ENCODE results near the gene IGF1R.

IGF1R gene

GRCh38 chr15:98778960-98779359 is 130.6 kb downstream of the IGF1R start:
- no peak for TF ChIP-seq CTCF (IDR thresholded peaks at IDR 0.05; ENCODE audit: low read depth, low read length)
- H3K4me3 ChIP-seq (replicated peaks in 1 of 2; ENCODE audit: low read depth in 2 of 2, low read length in 2 of 2), result no peak overlapping the region
- no peak for DNase-seq (ENCODE audit: low read depth in 2 of 2)

DNA sequence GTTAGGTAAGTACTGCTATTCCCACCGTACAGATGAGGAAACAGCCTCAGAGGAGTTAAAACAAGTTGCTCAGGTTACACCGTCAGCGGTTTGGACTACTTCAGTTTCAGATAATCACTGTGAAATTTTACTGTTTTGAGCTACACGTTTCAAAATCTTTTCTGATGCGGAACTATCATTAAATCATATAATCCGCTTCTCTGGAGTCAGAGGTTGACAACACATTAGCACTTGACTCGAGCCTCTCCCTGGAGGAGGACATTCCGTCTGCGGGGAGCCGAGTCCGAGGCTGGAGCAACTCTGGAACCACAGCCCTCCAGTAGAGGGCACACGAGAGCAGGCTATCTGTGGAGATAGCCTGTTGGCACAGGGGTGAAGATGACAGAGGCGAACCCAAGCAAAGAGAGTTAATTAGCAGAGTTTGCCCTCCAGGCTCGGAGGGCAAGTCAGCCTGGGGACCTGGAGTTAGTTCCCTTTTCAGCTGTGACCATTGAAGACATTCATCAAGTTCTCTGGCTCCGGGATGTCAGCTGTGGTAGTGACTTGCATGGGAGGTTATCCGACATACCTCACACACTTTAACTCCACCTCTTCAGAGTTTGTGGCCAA is 131.2 kb downstream of the IGF1R start:
- peak; percentile 95 for TF ChIP-seq CTCF (IDR thresholded peaks at IDR 0.05; ENCODE audit: low read depth, low read length)
- H3K4me3 ChIP-seq (replicated peaks in 1 of 2; ENCODE audit: low read depth in 2 of 2, low read length in 2 of 2), result no peak overlapping the region
- peak; percentile 76 to 80 for DNase-seq (ENCODE audit: low read depth in 2 of 2)

DNA sequence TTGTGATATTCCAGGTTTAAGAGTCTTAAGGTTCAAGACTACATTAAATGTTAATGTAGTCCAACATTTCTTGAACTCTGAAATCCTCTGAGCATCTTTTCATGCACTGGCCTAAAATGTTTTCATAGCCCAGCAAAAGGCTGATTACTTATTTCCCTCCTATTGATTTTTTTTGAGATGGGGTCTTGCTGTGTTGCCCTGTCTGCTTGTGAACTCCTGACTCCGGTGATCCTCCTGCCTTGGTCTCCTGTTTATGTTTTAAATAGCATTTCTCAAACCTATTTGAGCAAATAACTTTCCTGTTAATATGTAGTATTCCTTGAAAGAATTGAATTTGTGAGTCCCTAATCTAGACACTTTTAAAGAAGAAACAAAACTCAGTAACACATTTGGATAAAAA is 133.5 kb downstream of the IGF1R start:
- no peak for TF ChIP-seq CTCF (IDR thresholded peaks at IDR 0.05; ENCODE audit: low read depth, low read length)
- no peak overlapping the region for H3K4me3 ChIP-seq (replicated peaks in 1 of 2; ENCODE audit: low read depth in 2 of 2, low read length in 2 of 2)

GRCh38 chr15:98782801-98783200 is 134.5 kb downstream of the IGF1R start:
- no peak overlapping the region for H3K4me3 ChIP-seq (replicated peaks in 1 of 2; ENCODE audit: low read depth in 2 of 2, low read length in 2 of 2)
- no peak for TF ChIP-seq CTCF (IDR thresholded peaks at IDR 0.05; ENCODE audit: low read depth, low read length)
- DNase-seq (ENCODE audit: low read depth in 2 of 2), result no peak

More for the DNA sequence above, 133.5 kb downstream of the IGF1R start:
- DNase-seq (ENCODE audit: low read depth in 2 of 2), result no peak

DNA sequence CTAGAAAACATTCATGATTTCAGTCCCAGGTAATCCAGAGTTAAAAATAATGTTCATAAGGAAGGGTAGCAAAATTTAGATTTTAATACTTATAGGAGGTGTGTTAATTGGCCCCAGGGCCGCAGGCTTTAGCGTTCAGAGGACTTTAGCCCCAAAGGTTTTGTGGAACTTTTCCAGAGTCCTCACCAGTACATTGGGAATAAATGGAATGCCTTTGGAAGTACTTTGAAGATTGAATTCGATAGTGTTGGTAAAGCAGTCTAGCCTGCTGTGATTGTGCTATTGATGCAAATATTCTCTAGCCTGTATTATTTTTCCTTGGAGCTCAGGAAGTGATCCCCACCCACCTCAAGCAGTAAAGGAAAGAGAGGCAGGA is 137.1 kb downstream of the IGF1R start:
- TF ChIP-seq CTCF (IDR thresholded peaks at IDR 0.05; ENCODE audit: low read depth, low read length), result no peak
- DNase-seq (ENCODE audit: low read depth in 2 of 2), result no peak
- H3K4me3 ChIP-seq (replicated peaks in 1 of 2; ENCODE audit: low read depth in 2 of 2, low read length in 2 of 2), result no peak overlapping the region

GRCh38 chr15:98785807-98786621 is 137.7 kb downstream of the IGF1R start:
- DNase-seq (ENCODE audit: low read depth in 2 of 2), result no peak
- no peak overlapping the region for H3K4me3 ChIP-seq (replicated peaks in 1 of 2; ENCODE audit: low read depth in 2 of 2, low read length in 2 of 2)
- no peak for TF ChIP-seq CTCF (IDR thresholded peaks at IDR 0.05; ENCODE audit: low read depth, low read length)
